Amygdala (tissue), 56 donors: ENCODE results near the gene CELSR1.
"Not testable (repeated sequence)": the region's sequence is repeated elsewhere in the genome, so short reads cannot be mapped to it uniquely, and the experiment has no call there.

Source experiments
- DNase-seq, 56 donors: peaks; one replicate each; lab custom pipeline; 2025; lab: John Stamatoyannopoulos, UW

Gene CELSR1

DNA sequence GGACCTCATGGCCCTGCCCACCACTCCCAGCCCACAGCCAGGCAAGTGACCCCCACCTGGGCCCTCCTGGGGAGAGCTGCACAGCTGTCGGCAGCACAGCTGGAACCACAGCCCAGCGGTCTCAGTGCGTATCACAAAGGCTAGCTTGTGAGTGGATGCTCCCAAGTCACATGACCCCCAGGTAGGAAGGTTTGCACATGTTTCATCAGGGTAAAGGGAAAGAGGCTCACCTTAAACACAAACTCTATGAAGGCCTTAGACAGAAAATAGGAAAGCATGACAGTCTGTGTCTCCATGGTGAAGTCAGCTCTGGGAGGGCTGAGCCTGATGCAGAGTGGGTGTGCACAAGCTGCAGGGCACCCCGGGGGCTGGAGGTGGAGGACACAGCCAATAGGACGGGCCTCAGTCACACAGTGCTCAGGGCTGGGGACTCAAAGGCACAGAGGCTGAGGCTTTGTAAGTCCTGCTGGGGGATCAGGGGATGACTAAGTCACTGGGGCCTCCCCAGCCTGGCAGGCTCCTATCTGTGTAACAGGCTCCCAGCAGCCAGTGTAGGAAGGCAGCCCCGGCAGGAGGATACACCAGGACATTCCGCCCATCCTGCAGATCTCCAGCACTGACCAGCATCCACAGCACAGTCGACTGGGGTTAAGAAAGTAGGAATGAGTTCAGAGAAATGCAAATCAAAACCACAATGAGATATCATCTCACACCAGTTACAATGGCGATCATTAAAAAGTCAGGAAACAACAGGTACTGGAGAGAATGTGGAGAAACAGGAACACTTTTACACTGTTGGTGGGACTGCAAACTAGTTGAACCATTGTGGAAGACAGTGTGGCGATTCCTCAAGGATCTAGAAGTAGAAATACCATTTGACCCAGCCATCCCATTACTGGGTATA is 22.0 kb downstream of the CELSR1 start:
- no peak for DNase-seq

- no peak for DNase-seq
Observed at GRCh38 chr22:46514592-46515207, 22.7 kb downstream of the CELSR1 start.

GRCh38 chr22:46513908-46514550 is 23.4 kb downstream of the CELSR1 start:
- DNase-seq = no peak

GRCh38 chr22:46512683-46513082 is 24.7 kb downstream of the CELSR1 start:
- DNase-seq = no peak

DNA sequence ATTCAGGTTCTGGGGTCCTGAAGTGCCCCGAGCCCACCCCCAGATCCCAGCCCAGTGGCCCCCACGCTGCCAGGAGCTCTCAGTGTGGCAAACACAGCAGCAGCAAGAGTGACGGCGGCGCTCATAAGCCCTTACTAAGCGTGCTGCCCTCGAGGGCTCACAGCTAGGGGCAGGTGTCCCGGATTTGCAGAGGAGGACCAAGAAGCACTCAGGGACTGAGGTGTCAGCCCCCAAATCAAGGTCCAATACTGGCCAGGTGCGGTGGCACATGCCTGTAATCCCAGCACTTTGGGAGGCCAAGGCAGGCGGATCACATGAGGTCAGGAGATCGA is 25.4 kb downstream of the CELSR1 start:
- no peak for DNase-seq

GRCh38 chr22:46511151-46512038 is 26.0 kb downstream of the CELSR1 start:
- no peak for DNase-seq

DNA sequence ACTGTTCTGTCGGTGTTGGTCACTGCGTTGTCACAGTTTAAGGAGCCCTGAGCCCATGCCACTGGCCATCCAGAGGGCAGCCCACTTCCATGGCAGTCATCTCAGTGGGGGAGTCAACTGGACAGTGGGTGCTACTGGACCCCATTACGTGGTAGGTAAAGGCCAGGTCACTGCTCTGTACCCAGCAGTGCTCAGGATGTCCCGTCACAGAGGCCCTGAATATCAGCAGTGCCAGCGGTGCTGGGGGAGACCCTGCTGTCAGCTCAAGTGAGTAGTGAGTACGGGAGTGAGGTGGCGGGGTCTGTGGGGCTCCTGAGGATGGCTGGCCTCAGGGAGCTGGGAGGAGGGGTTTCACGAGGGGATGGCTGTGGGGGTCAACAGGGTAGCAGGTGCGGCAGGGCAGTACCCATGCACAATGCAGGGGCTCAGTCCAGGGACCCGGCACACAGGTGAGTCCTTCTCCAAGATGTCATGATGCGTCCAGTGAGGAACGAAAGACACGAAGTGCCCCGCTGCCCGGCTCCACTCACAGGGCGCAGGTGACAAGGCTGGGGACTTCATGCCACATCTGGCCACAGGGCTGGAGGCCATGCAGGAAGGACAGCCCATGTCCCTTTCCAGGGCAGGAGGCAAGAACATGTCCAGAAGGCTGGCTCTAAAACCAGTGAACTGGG is 27.9 kb downstream of the CELSR1 start:
- no peak for DNase-seq

- DNase-seq = peak in 1 of 56 donors; percentile 43
Observed at GRCh38 chr22:46508491-46508999, 28.9 kb downstream of the CELSR1 start.

DNA sequence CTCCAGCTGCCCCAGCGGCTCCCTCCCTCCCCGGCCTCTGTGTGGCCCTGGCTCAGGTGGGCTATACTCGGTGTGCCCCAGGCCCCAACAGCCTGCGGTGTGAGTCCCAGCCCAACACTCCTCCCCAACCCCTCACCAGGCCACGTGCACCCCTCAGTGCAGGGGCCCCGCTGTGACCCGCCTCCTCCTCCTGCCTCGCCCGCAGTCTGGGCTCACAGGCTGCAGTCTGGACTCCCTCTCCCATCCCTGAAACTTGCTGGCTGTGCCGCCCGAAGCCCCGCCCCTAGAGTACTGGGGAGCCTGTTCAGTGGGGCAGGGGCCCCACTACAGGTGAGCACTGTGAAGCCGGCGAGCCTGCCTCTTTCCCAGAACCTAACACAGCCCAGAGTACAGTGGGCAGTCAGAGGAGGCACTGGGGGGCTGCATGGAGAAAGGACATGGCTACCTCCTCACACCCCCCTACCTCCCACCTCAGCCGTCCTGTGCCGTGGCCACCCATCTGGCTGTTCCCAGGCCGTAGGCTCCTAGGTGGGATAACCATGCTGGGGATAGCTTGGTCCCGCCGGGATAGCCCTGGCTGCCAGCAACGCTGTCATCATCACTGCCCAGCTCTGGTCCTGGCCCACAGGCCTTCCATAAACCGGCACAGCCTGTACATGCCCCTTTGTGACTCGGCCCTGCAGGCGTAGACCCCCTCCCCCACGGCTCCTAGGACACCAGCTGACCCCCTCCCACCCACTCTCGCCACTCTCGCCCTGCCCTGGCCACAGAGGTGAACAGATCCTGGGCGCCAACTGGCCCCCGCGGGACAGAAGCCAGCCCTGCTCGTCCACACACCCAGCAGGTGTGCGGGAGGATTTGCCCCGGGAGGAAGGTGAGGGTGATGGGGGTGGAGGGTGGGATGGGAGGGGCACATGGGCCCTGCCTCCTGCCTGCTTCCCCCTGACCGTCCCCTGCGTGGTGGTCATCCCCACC is 29.7 kb downstream of the CELSR1 start:
- DNase-seq = peak in 1 of 56 donors; percentile 49

DNA sequence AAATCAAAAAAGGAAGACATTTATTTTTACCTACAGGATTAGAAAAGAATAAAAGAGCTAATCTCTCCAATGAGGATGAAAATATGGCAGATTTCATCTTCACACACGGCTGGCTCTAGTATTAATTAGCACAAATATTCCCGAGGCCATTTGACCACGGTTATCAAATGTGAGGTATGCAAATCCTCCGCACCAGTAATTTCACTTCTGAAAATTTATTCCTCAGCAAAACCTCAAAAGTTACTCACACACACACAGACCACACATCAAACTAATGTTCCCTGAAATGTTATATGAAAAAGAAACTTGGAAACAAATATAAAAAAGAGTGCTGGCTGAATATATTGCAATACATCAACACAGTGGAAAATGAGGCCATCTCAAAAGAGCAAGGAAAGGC is 32.8 kb downstream of the CELSR1 start:
- no peak for DNase-seq

GRCh38 chr22:46502440-46503175 is 34.8 kb downstream of the CELSR1 start:
- no peak for DNase-seq

DNA sequence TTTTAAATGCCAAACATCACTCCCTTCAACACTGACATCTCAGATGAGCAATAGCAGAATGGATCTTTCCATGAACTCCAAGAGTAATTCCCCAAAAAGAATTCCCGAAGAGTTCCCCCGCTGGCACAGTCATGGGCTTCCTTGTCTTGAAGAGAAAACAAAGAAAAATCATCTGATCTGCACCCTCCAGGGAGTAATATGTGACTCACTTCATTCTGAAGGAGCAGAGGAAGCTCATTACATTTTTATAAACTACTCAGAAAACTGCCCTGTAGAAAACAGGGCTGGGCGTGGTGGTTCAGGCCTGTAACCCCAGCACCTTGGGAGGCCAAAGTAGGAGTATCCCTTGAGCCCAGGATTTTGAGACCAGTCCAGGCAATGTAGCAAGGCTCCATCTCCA is 35.7 kb downstream of the CELSR1 start:
- no peak for DNase-seq

DNA sequence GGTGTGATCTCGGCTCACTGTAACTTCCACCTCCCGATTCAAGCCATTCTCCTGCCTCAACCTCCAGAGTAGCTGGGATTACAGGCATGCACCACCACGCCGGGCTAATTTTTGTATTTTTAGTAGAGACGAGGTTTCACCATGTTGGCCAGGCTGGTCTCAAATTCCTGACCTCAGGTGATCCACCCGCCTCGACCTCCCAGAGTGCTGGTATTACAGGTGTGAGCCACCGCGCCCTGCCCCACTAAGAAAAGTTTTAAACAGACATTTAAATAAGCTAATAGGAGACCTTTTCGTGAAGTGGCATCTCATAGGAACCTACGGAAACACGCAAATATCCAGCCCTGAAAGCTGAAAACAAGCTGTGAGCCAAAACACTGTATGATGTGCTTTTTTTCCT is 36.2 kb downstream of the CELSR1 start:
- not testable (repeated sequence) for DNase-seq

GRCh38 chr22:46500201-46500600 is 37.2 kb downstream of the CELSR1 start:
- DNase-seq = peak in 14 of 56 donors; percentile 3 to 41 (median 20)

DNA sequence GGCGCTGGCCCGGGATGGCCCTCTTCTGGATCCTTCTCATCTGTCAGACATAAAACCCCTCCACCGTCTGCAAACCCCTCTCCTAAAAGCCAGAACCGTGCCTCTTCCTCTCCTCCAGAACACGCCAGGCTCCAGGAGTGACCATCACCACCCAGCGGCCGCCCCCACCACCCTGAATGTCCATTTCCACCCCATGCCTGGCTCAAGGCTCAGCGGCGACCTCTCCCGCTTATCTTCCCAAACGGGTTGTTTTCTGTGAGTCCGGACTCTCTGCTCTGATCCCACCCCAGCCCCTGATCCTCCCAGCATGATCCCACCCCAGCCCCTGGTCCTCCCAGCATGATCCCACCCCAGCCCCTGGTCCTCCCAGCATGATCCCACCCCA is 37.6 kb downstream of the CELSR1 start:
- no peak for DNase-seq

GRCh38 chr22:46491946-46492345 is 45.5 kb downstream of the CELSR1 start:
- no peak for DNase-seq

DNA sequence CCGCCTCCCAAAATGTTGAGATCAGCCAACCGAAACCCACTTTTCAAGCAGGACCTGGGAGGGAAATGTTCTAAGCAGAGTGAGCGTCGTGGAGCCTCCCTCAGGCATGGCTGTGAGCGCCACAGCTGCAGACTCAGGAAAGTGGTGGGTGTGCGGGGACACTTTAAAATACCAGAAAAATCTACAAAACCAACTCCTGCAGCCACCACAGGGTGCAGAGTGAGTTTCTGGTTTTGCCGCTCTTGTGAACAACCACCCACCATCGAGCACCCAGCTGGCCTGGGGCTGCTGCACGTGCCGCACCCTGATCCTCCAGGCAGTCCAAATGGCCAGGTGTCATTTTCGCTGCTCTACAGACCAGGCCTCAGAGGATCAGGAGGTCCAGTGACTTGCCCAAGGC is 46.9 kb downstream of the CELSR1 start:
- DNase-seq = no peak
